Superior temporal gyrus (tissue), 1 donor: Measurements from ENCODE around the gene PEX11G.

ENCODE experiments used
- DNase-seq: peaks from one replicate; pipeline ENCODE4 v3.0.0-alpha.2; 2016; ENCODE audit errors: extremely low spot score

The PEX11G gene

GRCh38 chr19:7488736-7489353, at the start of gene PEX11G:
PEX11G (minus strand) TSS chr19:7489035; CDS start chr19:7489010, 25 bp downstream.
- DNase-seq: peak; percentile 89

- DNase-seq: no peak
These were observed 47.3 kb upstream of the PEX11G start for GRCh38 chr19:7535998-7536695.

- DNase-seq: peak; percentile 97
These were observed 46.5 kb upstream of the PEX11G start, which contains the start of gene PNPLA6 for GRCh38 chr19:7535047-7535997. PNPLA6 (plus strand) TSS chr19:7535717; CDS start chr19:7535789, 72 bp downstream.

DNA sequence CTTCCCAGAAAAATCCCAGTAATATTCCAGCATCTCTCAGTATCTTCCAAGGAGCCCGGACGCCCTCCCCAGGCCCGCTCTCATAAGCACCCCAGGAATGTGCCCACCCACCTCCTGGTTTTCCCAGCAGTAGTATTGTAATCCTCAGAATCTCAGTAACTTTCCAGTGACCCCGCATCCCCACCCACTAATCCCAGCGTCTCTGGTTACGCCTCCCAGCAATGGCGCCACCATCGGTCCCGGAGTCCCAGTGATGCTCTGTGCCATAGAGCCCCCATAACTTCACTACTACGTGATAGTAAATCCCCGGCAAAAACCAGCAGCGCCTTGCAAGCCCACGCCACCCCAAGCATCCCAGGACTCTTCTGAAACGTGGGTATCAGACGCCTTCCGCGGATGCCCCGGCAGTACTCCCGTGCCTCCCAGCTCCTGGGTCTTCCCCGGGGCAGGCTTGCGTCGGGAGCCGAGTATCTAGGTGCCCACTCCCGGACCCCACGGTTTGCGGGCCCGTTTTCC, 45.8 kb upstream of the PEX11G start:
- DNase-seq: peak; percentile 87

DNA sequence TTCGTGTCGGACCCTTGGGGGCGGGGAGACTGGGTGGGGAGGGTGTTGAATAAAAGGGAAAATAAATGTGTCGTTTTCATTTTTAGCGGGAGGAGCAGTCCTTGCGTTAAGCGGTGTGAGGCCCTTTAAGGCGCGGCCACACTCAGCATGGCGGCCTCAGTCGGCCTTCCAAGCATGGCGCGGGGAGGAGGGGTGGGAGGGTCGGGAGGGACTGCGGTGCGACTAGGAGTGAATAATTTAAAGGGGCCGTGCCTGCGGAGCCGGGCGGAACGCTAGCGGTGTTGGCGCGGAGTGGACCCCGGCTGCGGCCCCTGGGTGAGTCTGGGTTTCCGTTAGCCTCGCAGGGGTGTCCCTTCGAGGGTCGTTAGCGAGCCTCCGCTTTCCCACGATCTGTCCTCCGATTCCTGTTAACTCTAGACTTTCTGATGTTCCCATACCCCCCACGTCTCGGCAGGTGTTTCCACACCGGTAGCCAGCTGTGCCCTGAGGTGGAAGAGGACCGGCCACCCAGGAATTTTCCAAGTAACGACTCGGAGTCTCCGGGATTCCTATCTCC, 45.2 kb upstream of the PEX11G start:
- peak; percentile 84 for DNase-seq

DNA sequence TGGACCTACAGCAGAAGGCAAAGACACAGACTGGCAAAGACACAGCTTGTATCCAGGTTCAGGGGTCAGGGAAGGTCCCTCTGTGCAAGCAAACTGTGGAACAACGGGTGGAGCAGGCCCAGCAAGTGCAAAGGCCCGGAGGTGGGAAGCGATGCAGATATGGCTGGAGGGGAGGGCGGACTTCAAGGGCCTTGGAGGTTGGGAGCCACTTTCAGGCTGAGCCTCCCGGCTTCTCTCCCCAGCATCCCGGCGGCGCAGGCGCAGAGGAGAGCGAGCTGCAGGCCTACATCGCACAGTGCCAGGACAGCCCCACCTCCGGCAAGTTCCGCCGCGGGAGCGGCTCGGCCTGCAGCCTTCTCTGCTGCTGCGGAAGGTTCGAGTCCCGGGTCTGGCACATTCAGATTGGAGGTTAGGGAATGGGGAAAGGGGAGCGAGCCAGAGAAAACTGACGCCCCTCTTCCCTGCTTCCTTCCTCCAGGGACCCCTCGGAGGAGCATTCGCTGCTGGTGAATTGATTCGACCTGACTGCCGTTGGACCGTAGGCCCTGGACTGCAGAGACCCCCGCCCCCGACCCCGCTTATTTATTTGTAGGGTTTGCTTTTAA, 44.5 kb upstream of the PEX11G start:
- peak; percentile 36 for DNase-seq

- no peak for DNase-seq
These were observed 41.0 kb upstream of the PEX11G start for GRCh38 chr19:7529610-7530490.

DNA sequence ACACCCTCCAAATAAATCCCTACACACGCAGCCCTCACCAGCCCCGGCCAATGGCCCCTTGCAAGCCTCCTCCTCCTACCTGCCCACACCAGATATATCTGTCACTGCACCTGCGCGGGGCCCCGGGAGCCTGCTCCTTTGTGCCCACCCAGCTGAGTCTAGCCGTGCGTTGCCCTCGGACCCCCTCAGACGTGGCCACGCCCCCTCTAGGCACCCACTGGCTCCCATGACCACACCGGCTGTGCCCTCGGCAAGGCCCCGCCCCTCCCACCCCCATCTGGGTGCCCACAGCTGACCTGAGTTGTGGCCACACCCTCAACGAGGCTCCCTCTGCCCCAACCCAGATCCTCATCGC, 40.4 kb upstream of the PEX11G start:
- no peak for DNase-seq

- no peak for DNase-seq
These were observed 39.8 kb upstream of the PEX11G start for GRCh38 chr19:7528522-7529245.

DNA sequence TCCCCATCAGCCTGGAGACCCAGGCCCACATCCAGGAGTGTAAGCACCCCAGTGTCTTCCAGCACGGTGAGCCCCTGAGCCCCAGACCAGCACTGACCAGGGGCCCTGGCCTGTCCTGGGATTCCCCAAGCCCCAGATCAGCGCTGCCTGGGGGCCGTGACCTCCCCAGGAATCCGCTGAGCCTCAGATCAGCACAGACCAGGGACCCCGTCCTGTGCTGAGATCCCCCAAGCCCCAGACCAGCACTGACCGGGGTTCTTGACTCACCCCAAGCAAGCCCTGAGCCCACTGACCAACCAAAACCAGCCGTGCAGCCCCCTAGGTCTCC, 39.3 kb upstream of the PEX11G start:
- DNase-seq: no peak

GRCh38 chr19:7527516-7528191, 38.8 kb upstream of the PEX11G start:
- no peak for DNase-seq

DNA sequence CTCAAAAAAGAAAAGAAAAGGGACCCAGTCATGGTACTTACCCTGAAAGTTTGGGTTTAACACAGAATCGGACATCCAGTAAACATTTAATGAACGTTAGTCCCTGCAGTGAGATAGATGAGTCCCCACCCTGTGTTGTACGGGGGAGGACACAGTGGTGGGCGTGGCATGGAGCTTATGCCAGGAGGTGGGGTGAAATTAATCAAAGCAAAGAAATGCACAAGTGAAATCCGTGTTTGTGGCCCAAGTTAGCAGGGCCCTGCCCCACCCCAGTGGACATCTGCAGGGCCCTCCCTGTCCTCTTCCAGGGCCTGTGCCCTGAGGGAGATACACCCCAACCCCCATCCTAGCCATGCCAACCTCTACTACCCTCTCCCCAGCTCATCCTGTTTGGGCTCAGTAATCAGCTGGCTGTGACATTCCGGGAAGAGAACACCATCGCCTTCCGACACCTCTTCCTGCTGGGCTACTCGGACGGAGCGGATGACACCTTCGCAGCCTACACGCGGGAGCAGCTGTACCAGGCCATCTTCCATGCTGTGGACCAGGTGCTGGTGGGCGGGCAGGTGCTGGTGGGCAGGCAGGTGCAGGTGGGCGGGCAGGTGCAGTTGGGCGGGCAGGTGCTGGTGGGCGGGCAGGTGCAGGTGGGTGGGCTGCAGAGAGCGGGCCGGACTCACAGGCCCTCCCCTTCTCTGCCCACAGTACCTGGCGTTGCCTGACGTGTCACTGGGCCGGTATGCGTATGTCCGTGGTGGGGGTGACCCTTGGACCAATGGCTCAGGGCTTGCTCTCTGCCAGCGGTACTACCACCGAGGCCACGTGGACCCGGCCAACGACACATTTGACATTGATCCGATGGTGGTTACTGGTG, 37.5 kb upstream of the PEX11G start:
- no peak for DNase-seq

GRCh38 chr19:7524992-7525739, 36.3 kb upstream of the PEX11G start:
- no peak for DNase-seq

GRCh38 chr19:7524523-7524922, 35.7 kb upstream of the PEX11G start:
- DNase-seq: no peak

GRCh38 chr19:7522923-7523667, 34.3 kb upstream of the PEX11G start:
- DNase-seq: no peak

DNA sequence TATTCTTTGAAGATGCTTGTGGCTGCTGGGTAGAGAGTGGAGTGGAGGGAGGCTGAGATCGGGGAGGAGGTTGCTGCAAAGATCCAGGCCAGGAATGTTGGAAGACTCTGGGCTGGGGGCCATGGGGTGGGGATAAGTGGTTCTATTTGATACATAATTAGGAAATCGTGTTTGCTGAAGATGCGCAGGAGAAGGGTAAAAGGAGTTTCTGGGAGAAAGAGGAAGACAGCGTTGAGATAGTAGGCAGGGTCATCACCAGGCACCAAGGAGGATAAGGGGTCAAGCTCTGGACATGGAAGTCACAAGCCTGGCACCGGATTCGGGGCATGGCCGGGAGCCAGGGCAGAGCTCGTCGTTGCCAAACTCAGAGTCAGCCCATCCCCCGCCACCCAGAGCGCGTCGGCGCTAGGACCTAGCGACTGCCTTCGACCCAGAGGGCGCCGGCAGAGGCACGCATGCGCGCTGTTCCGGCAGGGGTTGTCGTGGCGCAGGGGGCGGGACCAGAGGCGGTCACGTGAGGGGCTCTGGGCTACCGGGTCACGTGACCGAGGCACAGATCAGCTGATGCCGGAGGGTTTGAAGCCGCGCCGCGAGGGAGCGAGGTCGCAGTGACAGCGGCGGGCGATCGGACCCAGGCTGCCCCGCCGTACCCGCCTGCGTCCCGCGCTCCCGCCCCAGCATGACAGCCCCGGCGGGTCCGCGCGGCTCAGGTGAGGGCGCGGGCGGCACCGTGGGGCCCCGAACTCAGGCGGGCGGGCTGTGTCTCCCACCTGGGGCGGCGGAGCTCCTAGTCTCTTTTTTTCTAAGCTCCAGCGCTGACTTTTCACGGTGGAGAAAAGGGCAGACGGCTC, 33.5 kb upstream of the PEX11G start, which contains the start of gene MCOLN1:
Gene MCOLN1 (plus strand): TSS at position 553 of the 851 bp plus-strand sequence. CDS start 127 bp downstream, at position 680.
- DNase-seq: peak; percentile 99
